ENCODE measurements around the gene CPA5.
"Not testable (repeated sequence)": the region's sequence is repeated elsewhere in the genome, so short reads cannot be mapped to it uniquely, and the experiment has no call there.

Gene CPA5

DNA sequence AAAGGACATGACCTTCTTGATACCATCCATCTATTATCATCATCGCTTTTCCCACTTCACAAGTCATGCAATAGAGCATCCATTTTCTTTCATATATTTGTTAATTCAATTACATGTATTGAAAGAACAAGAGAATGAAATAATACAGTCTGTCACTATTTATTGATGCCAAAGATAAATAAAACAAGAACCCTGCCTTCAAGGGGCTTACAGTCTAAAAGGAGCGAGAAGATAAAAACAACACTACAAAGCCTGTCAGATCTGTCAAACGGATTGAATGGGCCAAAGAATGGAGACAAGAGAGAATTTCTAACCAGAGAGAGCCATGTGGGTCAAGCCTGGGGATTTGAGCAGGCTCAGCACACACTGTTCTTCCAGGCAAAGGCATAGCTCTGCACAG, 15.9 kb downstream of the CPA5 start:
- DNase-seq: no peak

GRCh38 chr7:130361681-130362080, 17.1 kb downstream of the CPA5 start:
- DNase-seq: no peak

DNA sequence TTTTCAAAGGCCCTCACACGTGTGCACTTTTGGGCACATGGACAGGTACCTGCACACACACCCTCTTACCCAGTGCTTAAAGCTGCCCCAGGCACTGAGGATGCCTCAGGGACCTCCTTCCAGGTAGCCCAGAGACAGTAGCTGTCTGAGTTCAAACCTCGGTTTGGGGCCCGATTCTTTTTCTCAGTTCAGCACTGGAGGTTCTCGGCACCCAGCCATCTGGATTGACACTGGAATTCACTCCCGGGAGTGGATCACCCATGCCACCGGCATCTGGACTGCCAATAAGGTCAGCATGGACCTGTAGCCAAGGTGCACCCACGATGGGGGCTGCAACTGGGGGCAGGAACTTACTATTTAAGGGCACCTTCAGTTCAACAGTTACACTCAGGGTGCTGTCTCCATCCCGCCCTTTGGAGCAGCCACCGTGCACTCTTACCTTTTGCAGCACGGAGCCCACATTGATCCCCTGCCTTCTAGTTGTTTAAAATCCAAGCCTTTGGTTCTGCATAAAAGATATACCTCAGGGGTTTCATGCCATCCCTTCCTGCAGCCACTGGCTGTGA, 17.7 kb downstream of the CPA5 start:
- no peak for DNase-seq

- no peak for DNase-seq
Observed at GRCh38 chr7:130363026-130363847, 18.6 kb downstream of the CPA5 start.

DNA sequence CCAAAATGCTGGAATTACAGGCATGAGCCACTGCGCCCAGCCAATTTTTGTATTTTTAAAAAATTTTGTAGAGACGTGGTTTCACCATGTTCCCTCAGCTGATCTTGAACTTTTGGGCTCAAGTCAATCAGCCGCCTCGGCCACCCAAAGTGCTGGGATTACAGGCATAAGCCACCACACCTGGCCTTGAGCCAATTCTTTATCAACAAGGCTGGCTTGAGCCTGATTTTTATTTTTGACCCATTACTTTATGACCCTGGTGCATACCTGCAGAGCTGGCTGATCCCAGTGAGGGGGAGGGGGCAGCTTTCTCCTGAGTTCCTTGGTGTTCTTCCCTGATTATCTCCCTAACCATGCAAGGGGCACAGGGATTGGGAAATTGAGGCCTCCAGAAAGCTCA, 19.8 kb downstream of the CPA5 start:
- DNase-seq: no peak

DNA sequence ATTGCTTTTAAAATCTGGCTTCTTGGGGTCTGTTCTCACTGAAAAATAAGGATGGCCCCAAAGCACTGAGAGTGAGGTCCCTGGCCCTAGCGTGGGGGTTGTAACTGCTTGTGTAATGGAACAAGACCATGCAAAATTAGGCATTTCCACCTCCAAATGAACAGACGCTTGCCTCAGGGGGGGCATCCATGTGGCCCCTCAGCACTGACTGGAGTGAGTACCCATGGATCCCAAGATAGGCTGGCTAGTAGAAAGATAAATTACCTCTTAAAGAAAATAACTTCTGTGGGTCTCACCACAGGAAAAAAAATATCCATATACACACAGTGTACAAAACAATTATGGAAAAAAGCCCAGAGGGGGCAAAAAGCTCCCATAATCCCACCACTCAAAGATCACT, 20.5 kb downstream of the CPA5 start:
- DNase-seq: no peak

- no peak for DNase-seq
Observed at GRCh38 chr7:130365511-130366441, 21.2 kb downstream of the CPA5 start.

DNA sequence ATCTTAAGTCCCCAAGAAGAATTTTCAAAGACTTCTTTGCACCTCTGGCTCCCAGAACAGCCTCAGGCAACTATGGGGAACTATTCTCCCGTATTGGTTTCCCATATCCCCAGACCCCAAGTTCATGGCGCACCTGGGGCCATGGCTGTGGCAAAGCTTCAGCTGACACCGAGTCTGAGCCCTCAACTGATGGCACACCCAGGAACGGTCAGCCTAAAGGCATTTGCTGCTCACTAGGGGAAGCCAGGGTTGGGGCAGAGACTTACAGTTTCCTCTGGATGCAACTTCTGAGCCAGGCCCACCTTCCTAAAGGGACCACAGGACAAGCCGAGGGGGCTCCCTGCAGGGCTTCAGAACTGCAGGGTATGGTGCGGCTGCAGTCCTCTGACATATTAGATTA, 21.9 kb downstream of the CPA5 start:
- no peak for DNase-seq

GRCh38 chr7:130367088-130367755, 22.6 kb downstream of the CPA5 start:
- DNase-seq: no peak

GRCh38 chr7:130367836-130368746, 23.5 kb downstream of the CPA5 start:
- no peak for DNase-seq

GRCh38 chr7:130369110-130369711, 24.6 kb downstream of the CPA5 start:
- DNase-seq: no peak

GRCh38 chr7:130369831-130370550, 25.4 kb downstream of the CPA5 start:
- no peak for DNase-seq

- DNase-seq: no peak
Observed at GRCh38 chr7:130371046-130371445, 26.4 kb downstream of the CPA5 start.

DNA sequence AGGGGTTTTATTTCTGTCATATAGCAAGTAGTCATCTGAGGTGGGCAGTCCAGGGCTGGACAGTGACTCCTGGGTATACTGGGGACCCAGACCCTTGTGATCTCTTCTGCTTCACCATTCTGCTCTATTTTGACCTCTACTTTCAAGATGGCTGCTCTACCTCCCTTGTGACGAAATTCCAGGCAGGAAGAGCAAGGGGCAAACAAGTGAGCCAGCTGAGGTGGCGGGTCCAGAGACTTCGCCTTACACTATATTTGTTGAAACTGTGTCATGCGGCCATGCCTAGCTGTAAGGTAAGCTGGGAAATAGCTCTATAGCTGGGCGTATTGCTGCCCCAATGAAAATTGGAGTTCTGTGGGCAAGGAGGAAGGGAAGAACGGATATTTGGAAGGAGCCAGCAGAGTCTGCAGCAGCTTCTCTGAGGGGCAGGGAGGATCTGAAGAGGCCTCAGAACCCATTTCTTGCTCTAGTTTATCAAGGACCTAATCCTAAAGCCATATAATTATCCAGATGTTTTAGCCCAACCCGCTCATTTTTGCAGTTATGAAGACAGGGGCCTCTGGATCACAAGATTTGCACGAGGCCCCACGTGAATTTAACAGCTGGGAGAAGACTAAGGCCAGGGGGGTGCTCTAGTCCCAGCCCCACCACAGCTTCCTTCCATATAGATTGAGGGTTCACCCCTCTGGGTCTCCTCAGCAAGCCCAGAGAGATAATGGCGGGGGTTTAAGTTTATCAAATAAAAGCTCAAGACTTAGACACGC, 28.0 kb downstream of the CPA5 start:
- no peak for DNase-seq

DNA sequence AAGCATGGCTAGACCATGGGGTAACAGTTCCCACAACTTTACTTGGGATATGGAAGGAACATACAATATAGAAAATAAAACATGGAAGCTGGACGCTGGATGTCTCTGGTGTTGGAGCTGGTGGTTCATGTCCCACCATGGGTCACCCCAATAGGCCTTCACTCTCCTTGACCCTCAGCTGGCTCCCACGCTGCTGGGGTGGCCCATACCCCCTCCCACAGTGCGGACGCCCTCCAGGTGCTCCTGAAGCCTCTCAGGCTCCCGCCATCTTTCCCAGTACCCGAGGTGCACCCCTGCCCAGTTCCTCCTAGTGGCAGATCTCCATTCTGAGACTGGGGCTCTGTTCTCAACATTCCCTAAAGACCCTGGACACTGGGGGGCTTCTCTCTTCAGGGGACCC, 29.9 kb downstream of the CPA5 start:
- no peak for DNase-seq

GRCh38 chr7:130376461-130376860, 31.8 kb downstream of the CPA5 start:
- DNase-seq: not testable (repeated sequence)

DNA sequence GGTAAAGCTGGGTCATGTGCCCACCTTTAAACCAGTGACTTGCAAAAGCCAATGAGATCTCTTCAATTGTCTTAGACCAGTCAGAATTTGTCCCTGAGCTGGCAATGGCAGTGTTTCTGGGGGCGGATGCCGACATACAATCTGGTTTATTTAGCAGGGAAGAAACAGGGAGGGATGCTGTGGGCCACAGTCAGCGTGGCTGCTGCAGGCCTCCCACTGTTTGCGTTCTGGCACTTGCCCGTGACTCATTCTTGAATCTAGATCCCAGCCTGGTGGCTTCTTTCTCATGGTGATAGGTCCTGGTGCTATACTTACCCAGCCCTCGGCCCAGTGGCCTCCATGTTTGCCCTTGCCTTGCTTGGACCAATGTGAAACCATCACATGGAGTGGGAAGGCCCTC, 32.6 kb downstream of the CPA5 start:
- no peak for DNase-seq

DNA sequence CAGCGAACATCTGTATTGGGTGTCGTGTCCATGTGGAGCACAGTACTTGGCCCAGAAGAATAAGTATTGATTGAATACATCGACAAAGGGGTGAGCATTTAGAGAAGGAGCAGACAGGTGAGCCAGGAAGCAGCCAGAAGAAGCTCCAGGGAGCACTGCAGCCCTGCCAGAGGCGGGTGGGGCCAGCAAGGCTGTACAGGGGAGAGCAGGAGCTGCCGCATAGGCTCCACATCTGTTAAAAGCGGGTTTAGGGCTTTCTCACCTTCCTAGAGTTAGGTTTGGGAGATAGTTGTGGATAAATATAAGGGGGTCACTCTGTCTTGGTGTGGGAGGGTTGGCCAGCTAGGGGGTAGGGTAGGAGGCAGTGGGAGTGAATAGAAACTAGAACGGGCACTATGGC, 34.4 kb downstream of the CPA5 start:
- DNase-seq: no peak

DNA sequence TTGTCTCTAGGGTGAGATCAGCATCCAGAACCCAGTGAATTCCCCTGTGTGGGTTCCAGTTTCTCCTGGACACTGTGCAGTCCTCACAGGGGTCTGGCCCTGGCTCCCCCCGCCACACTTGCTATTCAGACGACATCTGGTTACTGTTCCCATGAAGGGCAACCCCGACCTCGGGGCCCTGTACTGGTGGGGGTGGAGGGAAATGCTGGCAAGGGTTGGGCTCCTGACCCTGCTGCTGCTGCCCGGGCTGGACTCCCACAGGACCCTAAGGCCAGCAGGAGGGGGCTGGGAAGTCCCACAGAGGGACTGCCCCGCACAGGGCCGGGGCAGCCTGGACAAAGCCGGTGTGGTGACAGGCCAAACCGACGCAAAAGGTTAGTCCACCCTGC, 34.9 kb downstream of the CPA5 start:
- DNase-seq: no peak
